ENCODE results near the gene NLRP7.
"Not testable (repeated sequence)": the region's sequence is repeated elsewhere in the genome, so short reads cannot be mapped to it uniquely, and the experiment has no call there.

NLRP7 gene

GRCh38 chr19:54947381-54947780 lies at the start of gene NLRP7:
Gene NLRP7, minus strand, starts transcription at chr19:54947530.
- no peak for FAIRE-seq

DNA sequence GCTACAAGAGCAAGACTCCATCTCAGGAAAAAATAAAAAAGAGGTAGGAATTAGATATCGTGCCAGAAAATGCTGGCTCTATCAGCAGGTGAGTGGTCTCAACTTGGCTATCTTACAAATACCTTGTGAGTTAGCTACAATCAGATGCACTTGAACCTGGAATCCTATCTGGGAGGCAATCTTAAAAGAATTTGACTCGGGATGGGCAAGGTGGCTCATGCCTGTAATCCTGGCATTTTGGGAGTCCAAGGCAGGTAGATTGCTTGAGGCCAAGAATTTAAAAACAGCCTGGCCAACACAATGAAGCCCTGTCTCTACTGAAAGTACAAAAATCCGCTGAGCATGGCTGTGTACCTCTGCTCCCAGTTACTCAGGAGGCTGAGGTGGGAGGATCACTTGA lies 48.2 kb upstream of the NLRP7 start:
- no peak for FAIRE-seq

GRCh38 chr19:54989531-54989930 lies 42.2 kb upstream of the NLRP7 start:
- not testable (repeated sequence) for FAIRE-seq

DNA sequence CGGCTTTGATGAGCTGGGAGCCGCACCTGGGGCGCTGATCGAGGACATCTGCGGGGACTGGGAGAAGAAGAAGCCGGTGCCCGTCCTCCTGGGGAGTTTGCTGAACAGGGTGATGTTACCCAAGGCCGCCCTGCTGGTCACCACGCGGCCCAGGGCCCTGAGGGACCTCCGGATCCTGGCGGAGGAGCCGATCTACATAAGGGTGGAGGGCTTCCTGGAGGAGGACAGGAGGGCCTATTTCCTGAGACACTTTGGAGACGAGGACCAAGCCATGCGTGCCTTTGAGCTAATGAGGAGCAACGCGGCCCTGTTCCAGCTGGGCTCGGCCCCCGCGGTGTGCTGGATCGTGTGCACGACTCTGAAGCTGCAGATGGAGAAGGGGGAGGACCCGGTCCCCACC lies 35.2 kb upstream of the NLRP7 start:
- FAIRE-seq, result not testable (repeated sequence)

DNA sequence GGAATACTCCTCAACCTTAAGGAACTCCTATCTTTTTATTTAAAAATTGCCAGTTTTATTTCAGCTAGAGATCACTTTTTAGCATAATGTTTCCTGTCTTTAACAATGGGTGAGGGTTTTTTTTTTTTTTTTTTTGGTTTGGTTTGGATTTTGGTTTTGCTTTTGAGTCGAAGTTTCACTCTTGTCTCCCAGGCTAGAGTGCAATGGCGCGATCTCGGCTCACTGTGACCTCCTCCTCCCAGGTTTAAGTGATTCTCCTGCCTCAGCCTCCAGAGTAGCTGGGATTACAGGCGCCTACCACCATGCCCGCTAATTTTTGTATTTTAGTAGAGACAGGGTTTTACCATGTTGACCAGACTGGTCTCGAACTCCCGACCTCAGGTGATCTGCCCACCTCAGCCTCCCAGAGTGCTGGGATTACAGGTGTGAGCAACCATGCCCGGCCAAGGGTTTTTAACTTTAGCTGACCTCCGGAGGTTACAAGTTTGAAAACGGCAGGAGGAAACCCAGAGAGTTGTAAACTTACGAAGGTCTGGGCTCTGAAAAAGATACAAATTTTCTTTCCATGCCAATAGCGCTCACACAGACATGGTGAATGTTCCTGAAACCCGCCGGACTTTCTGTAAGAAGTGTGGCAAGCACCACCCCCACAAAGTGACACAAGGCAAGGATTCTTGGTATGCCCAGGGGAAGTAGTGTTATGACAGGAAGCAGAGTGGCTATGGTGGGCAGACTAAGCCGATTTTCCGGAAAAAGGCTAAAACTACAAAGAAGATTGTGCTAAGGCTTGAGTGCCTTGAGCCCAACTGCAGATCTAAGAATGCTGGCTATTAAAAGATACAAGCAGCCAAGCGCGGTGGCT lies 26.1 kb upstream of the NLRP7 start:
- not testable (repeated sequence) for FAIRE-seq

GRCh38 chr19:54971446-54971845 lies 24.1 kb upstream of the NLRP7 start:
- FAIRE-seq, result not testable (repeated sequence)

GRCh38 chr19:54969647-54970046 lies 22.3 kb upstream of the NLRP7 start:
- no peak for FAIRE-seq

GRCh38 chr19:54967611-54968010 lies 20.3 kb upstream of the NLRP7 start:
- FAIRE-seq, result no peak

GRCh38 chr19:54965055-54965454 lies 17.7 kb upstream of the NLRP7 start:
- FAIRE-seq, result not testable (repeated sequence)

DNA sequence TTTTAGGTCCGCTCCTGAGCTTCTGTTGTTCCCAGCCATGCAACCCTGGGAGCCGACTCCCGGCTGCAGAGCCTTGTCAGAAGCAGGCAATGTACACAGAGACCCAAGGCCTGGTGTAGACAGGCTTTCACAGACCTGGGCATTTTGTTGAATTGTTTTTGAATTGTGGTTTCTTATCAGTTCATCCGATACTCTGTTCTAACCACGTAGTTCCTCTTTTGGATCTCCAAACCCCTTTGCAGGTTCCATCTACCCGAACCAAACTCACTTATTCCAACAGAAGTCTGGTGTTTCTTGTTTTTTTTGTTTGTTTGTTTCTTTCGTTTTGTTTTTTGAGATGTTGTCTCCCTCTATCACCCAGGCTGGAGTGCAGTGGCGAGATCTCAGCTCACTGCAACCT lies 12.5 kb upstream of the NLRP7 start:
- FAIRE-seq, result no peak

DNA sequence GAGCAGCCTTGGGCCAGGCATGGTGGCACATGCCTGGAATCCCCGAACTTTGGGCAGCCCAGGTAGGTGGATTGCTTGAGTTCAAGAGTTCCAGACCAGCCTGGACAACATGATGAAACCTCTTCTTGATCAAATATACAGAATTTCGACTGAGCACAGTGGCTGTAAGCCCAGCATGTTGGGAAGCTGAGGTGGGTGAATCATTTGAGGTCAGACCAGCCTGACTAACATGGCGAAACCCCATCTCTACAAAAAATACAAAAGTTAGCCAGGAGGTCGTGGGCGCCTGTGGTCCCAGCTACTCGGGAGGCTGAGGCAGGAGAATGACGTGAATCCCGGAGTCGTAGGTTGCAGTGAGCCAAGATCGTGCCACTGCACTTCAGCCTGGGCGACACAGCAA lies 8.0 kb upstream of the NLRP7 start:
- no peak for FAIRE-seq

- FAIRE-seq, result not testable (repeated sequence)
Measured at GRCh38 chr19:54953345-54953713, 6.0 kb upstream of the NLRP7 start.

GRCh38 chr19:54952591-54953344 lies 5.4 kb upstream of the NLRP7 start:
- FAIRE-seq, result no peak

DNA sequence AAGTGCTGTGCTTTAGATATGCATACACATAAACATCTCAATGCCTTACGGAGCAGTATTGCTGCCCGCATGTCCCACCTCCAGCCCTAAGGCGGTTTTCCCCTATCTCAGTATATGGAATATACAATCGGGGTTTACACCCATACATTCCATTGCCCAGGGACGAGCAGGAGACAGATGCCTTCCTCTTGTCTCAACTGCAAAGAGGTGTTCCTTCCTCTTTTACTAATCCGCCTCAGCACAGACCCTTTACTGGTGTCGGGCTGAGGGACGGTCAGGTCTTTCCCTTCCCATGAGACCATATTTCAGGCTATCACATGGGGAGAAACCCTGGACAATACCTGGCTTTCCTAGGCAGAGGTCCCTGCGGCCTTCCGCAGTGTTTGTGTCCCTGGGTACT lies 3.2 kb upstream of the NLRP7 start:
- not testable (repeated sequence) for FAIRE-seq

DNA sequence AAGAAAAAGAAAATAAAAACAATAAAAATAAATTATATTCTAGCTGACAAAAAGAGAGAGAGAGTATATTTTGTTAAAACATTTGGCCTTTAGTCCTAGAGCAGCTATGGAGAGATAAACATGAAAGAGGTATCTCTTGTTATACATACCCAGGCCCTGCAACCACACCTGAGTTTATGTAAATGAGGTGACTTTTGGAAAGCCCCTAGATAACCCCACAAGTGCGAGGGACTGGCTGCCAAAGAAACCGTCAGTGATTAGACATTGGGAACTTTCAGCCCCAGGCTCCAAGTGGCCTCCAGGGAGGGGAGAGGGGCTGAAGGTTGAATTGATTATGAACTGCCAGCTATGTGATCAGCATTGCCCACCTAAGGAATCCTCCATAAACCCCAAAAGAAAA lies 2.1 kb upstream of the NLRP7 start:
- no peak for FAIRE-seq

DNA sequence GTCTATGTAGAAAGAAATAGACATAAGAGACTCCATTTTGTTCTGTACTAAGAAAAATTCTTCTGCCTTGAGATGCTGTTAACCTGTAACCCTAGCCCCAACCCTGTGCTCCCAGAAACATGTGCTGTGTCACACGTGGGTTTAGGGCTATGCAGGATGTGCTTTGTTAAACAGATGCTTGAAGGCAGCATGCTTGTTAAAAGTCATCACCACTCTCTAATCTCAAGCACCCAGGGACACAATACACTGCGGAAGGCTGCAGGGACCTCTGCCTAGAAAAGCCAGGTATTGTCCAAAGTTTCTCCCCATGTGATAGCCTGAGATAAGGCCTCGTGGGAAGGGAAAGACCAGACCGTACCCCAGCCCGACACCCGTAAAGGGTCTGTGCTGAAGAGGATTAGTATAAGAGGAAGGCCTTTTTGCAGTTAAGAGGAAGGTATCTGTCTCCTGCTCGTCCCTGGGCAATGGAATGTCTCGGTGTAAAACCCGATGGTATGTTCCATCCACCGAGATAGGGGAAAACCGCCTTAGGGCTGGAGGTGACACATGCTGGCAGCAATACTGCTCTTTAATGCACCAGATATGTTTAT lies 3.5 kb downstream of the NLRP7 start:
- not testable (repeated sequence) for FAIRE-seq

GRCh38 chr19:54939538-54939937 lies 7.8 kb downstream of the NLRP7 start:
- FAIRE-seq, result not testable (repeated sequence)

DNA sequence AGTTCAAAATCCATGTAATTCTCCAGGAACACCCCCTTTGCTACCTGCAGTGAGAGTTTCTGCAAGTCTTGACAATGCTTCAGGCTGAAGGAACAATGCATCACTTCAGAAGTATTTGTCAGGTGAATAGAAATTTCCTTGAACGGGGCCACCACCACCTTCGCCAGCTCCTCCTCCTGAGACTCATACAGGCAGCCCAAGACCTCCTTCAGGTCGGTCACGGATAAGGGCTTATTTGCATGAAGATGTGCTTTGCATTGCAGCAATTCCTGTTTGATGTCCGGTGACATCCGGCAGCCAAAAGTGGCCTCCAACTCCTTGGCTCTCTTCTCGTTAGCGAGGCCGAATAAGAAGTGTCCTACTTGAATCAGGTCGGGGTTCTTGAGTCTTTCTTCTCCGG lies 8.4 kb downstream of the NLRP7 start:
- FAIRE-seq, result no peak

DNA sequence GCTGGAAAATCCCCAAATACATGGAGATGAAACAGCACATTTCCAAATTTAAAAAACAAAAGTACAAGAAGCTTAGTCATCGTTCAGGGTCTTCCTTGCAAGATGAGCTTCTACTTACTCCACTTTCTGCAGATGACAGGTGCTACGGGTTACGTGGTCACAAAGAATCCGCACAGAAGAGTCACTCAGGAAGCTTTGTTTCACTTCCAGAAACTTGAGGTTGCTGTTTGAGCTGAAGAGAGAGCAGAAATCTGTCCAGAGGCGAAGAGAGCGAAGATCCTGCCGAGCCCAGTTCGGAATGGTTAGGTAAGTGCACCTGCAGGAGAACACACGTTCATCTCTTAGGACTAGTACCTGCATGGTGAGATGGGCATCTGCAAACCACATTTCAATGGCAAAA lies 9.4 kb downstream of the NLRP7 start:
- no peak for FAIRE-seq

DNA sequence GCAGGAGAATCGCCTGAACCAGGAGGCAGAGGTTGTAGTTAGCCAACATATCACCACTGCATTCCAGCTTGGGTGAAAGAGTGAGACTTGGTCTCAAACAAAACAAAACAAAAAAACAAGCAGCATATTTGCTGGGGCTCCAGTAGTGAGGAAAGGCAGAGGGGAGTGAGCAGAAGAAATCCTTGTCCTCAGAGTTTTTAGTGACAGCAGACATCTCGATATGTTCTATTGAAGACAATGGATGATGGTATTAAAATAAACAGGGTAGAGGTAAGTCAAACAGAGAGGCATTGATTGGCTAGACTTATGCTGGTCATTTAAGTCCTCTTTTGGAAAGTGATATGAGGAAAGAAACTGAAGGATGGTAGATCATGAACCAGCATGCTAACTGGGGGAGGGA lies 19.0 kb downstream of the NLRP7 start:
- FAIRE-seq, result no peak

DNA sequence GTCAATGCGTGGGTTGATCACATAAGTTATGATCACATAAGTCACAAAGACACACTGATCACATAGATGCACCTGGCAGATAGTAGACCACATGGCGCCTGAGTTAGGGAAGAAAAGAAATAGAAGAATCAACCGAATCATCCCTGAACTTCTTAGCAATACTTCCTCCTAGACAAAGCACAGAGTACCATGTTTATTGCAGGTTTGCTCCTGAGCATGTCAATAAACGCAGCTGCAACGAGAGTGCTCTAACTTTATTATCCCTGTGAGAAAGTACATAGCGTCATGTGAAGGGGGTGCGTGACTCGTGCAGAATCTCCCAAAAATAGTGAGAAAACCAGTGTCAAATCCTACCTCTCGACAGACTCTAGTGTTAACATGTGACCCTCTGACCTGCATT lies 24.1 kb downstream of the NLRP7 start:
- FAIRE-seq, result no peak

DNA sequence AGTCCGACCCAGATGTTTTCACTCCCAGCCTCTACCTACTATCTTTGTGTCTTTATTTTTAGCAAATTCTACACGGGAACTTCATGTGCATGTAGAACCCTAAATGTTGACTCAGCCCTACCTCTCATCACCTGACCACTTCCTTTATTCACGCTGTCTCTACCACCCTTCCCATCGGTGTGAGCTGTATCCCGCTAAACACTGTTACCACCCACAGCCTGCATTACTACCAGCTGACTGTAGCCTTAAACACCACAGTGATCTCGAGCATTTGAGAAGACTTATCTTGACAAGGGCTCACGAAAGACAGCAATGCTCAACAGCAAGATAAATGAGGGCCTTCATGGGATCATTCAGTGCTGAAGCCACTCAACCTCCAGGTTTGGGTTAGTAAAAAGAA lies 26.2 kb downstream of the NLRP7 start:
- no peak for FAIRE-seq

- not testable (repeated sequence) for FAIRE-seq
Measured at GRCh38 chr19:54919646-54920563, 27.4 kb downstream of the NLRP7 start.
